Adrenal gland (tissue), 12 donors: ENCODE measurements around the gene TBX15. TPM values are rescaled to one million over a fixed set of nuclear protein-coding genes. Genes with fewer than 3 reads are reported as not detected.

Source experiments
- DNase-seq, 7 donors: peaks; one replicate each; pipeline ENCODE4 v3.0.0-alpha.2; 2019 to 2020
- H3K27ac ChIP-seq, 5 donors: fragments of 200-600 bp; sonication (generic) in 4 of 5; 1 replicate in 3 of 5; 2 replicates in 2 of 5; pipeline versions ENCODE4 v1.5.1 to v1.8.0; 2016 to 2020; ENCODE audit warnings: mild to moderate bottlenecking in 1 of 5
- H3K27me3 ChIP-seq: fragments of 200-600 bp; 2 replicates; pipeline ENCODE4 v1.8.0; 2021
- H3K36me3 ChIP-seq, 2 donors: fragments of 200-600 bp; replicated peaks in 1 of 2; 1 replicate in 1 of 2; 2 replicates in 1 of 2; pipeline versions ENCODE4 v1.5.1 to v1.8.0; 2018 to 2022
- H3K4me1 ChIP-seq, 2 donors: fragments of 200-600 bp; replicated peaks in 1 of 2; 1 replicate in 1 of 2; 2 replicates in 1 of 2; pipeline versions ENCODE4 v1.5.1 to v1.8.0; 2018 to 2021
- H3K4me3 ChIP-seq, 4 donors: fragments of 200-600 bp; sonication (generic) in 3 of 4; one replicate each; pipeline ENCODE4 v1.5.1; 2016 to 2018
- H3K9me3 ChIP-seq, 3 donors: fragments of 200-600 bp; sonication (generic) in 1 of 3; replicated peaks in 1 of 3; 1 replicate in 2 of 3; 2 replicates in 1 of 3; pipeline versions ENCODE4 v1.5.1 to v1.8.0; 2016 to 2021
- CTCF ChIP-seq, 6 experiments: fragments of 450-650 bp in 4 of 6; fragments of 200-600 bp in 2 of 6; sonication (generic) in 1 of 6; IDR thresholded peaks; 1 replicate in 5 of 6; 2 replicates in 1 of 6; pipeline versions ENCODE4 v1.5.1 to v1.8.0; 2016 to 2021; ENCODE audit warnings: antibody characterized with exemption in 6 of 6, mild to moderate bottlenecking in 2 of 6, moderate library complexity in 1 of 6
- POLR2A ChIP-seq, 2 donors: fragments of 450-650 bp; IDR thresholded peaks; one replicate each; pipeline ENCODE4 v1.6.1; 2017; ENCODE audit warnings: antibody characterized with exemption in 2 of 2, mild to moderate bottlenecking in 2 of 2, moderate library complexity in 1 of 2
- WGBS, 4 donors: extraction: QIAGEN DNeasy Blood & Tissue Kit in 2 of 4; methylation state at CpG; one replicate each; pipeline versions ENCODE4 v1.1.5 to v1.1.7; 2013 to 2017; 5-methylcytosine and 5-hydroxymethylcytosine counted together
- intact Hi-C, 2 donors: fragments of 100-400 bp; cut with DNase I; formaldehyde crosslinking; loops; one replicate each; pipeline versions ENCODE4 v1.14.1 to v1.15.0; 2022 to 2023
- polyA plus RNA-seq, 3 donors: library from polyadenylated mRNA; stranded (reverse); fragments of 200-250 nt in 2 of 3; fragments of 350-450 nt in 1 of 3; fragmentation: Illumina TruSeq in 1 of 3; extraction: RNeasy Lipid Tissue Mini Kit (QIAGEN cat#74804) in 1 of 3; gene quantifications; one replicate each; pipeline ENCODE4 v1.2.3, GENCODE V29; 2013 to 2014
- total RNA-seq, 9 donors: library from RNA; depleted of rRNA in 4 of 9; stranded (reverse); fragments of >200 nt in 4 of 9; fragments of 120-200 nt in 1 of 9; fragmentation: NEBNext Ultra II Directional in 1 of 9; extraction: Animal tissue kit (Norgen Biotek cat#: 25700) in 1 of 9; gene quantifications; one replicate each; pipeline versions ENCODE4 v1.1.0 to v1.2.4, GENCODE V29; 2013 to 2023
- donor health status: healthy with polysubstance abuse.
- donor health status: Bipolar disorder and iron deficiency.
- donor health status: DM: yes; HTN: yes; CAD: no.
- donor health status: DM: no; HTN: no; CAD: no.
- donor health status: DM: no; HTN: no; CAD: no.
- donor health status: DM: yes; HTN: yes; CAD: no.

TBX15 gene
- total and polyA plus RNA-seq, 12 donors = 0.06 to 0.48 (median 0.15) TPM; not detected in 2

GRCh38 chr1:118945489-118945888 is 42.7 kb downstream of the TBX15 start:
- Histone ChIP-seq H3K4me3 (no peak overlapping the region), H3K36me3 (no peaks in the 10 kb centered on the region), H3K27ac (no peak overlapping the region), H3K27me3 (no peaks in the 10 kb centered on the region), H3K4me1 (no peaks in the 10 kb centered on the region), H3K9me3 (no peaks in the 10 kb centered on the region)
- WGBS, 4 donors = 41 to 56% (median 44%) methylated on average over 1 of the region's 1 CpG
- no peak for DNase-seq
- intact Hi-C loops = no loop called here
- TF ChIP-seq POLR2A (IDR thresholded peaks at IDR 0.05) (no peak), CTCF (IDR thresholded peaks at IDR 0.05) (no peak)

DNA sequence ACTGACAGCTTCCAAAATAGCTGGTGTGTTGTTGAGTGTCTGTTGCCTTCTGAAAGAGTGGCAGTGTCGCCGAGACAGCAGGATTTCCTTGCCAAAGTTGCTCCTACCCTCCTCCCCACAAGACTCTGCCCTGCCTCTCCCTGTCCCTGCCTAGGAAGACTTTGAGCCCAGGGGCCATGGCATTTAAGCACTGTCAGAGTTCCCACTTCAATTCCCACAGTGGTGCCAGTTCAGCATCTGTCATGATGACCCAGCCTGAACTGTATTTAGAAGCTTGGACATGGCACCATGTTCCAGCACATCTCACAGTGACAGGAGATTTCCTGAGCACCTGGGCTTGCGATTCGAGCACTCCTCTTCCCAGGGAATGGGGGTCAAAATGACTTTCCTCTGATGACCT is 43.6 kb downstream of the TBX15 start:
- Histone ChIP-seq H3K27me3 (no peaks in the 10 kb centered on the region), H3K4me3 (no peak overlapping the region), H3K9me3 (no peaks in the 10 kb centered on the region), H3K4me1 (no peaks in the 10 kb centered on the region), H3K36me3 (no peaks in the 10 kb centered on the region), H3K27ac (no peak overlapping the region)
- TF ChIP-seq CTCF (IDR thresholded peaks at IDR 0.05) (no peak), POLR2A (IDR thresholded peaks at IDR 0.05) (no peak)
- WGBS, 4 donors = 51 to 87% (median 69%) methylated on average over 4 of the region's 4 CpGs
- DNase-seq = no peak
- intact Hi-C loops = no loop called here

DNA sequence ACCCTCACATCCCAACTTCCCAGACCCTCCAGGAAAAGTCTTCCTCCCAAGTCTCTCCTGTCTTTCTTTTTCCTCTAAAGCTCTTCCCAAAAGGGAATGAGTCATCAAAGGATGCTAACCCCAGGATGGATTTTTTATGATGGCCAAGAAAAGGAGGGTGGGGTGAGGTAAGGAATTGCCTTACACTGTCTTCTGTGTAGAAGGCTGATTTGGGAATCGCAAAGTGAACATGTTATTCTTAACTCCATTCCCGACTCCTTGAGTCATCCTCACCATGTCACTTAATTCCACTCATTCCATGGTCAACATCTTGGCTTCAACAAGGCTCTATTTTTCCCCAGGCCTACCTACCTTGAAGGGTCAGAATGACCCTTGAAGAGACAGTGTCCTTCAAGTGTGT is 44.0 kb downstream of the TBX15 start:
- Histone ChIP-seq H3K4me1 (no peaks in the 10 kb centered on the region), H3K27me3 (no peaks in the 10 kb centered on the region), H3K9me3 (no peaks in the 10 kb centered on the region), H3K4me3 (no peak overlapping the region), H3K36me3 (no peaks in the 10 kb centered on the region), H3K27ac (no peak overlapping the region)
- TF ChIP-seq POLR2A (IDR thresholded peaks at IDR 0.05) = no peak
- no peak for TF ChIP-seq CTCF (IDR thresholded peaks at IDR 0.05)
- no peak for DNase-seq
- WGBS, 4 donors = 82 to 91% (median 86%) methylated on average over 2 of the region's 2 CpGs
- intact Hi-C loops = no loop called here

DNA sequence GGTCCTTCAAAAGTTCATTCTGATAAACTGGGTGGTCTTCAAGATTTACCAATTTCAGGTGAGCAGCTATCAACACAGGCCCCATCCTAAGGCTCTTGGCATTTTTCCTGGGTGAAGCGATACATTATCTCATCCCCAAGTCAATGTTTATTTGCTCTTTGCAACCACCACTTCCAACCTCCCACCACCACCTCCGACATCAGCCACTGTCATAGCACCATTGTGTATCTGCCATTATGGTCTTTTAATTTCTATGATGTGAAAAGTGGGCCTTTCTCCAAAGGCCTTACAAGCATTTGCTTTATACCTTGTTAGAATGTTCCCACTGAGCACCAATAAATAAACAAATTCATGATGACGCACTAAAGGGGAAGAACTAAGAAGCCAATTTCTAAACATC is 47.2 kb downstream of the TBX15 start:
- DNase-seq = no peak
- TF ChIP-seq POLR2A (IDR thresholded peaks at IDR 0.05) (no peak), CTCF (IDR thresholded peaks at IDR 0.05) (no peak)
- no peak overlapping the region for H3K4me3 ChIP-seq
- H3K4me1 ChIP-seq = no peaks in the 10 kb centered on the region
- no peak overlapping the region for H3K27ac ChIP-seq
- WGBS, 4 donors = 62 to 89% (median 81%) methylated on average over 3 of the region's 3 CpGs
- no peaks in the 10 kb centered on the region for H3K36me3 ChIP-seq
- intact Hi-C loops = no loop called here
- H3K9me3 ChIP-seq = no peaks in the 10 kb centered on the region
- no peaks in the 10 kb centered on the region for H3K27me3 ChIP-seq
